Measurements from ENCODE around the gene MYO18A. TPM values are rescaled to one million over a fixed set of nuclear protein-coding genes. Genes with fewer than 3 reads are reported as not detected.
A peak's percentile ranks its signal among the peaks of the same experiment; 100 is the strongest.

The MYO18A gene
- total RNA-seq, 1 donor, result 78.3 TPM

- peak overlapping the region; percentile 69 for H3K4me3 ChIP-seq (ENCODE audit: low read depth, low read length)
- no peak for TF ChIP-seq CTCF (IDR thresholded peaks at IDR 0.05; ENCODE audit: insufficient read depth, low read length)
- DNase-seq (ENCODE audit: low read depth), result no peak
These were observed 765 bp downstream of the MYO18A start for GRCh38 chr17:29179232-29180033.

- peak overlapping the region; percentile 69 for H3K4me3 ChIP-seq (ENCODE audit: low read depth, low read length)
- no peak for TF ChIP-seq CTCF (IDR thresholded peaks at IDR 0.05; ENCODE audit: insufficient read depth, low read length)
- DNase-seq (ENCODE audit: low read depth), result no peak
These were observed 1.4 kb downstream of the MYO18A start for GRCh38 chr17:29178750-29179231.

GRCh38 chr17:29177871-29178749 lies 2.1 kb downstream of the MYO18A start:
- no peak for TF ChIP-seq CTCF (IDR thresholded peaks at IDR 0.05; ENCODE audit: insufficient read depth, low read length)
- H3K4me3 ChIP-seq (ENCODE audit: low read depth, low read length), result peak overlapping the region; percentile 69
- no peak for DNase-seq (ENCODE audit: low read depth)

GRCh38 chr17:29177541-29177870 lies 2.7 kb downstream of the MYO18A start:
- no peak for TF ChIP-seq CTCF (IDR thresholded peaks at IDR 0.05; ENCODE audit: insufficient read depth, low read length)
- DNase-seq (ENCODE audit: low read depth), result no peak
- H3K4me3 ChIP-seq (ENCODE audit: low read depth, low read length), result no peak overlapping the region

GRCh38 chr17:29176558-29177351 lies 3.4 kb downstream of the MYO18A start:
- DNase-seq (ENCODE audit: low read depth), result peak; percentile 37
- TF ChIP-seq CTCF (IDR thresholded peaks at IDR 0.05; ENCODE audit: insufficient read depth, low read length), result no peak
- H3K4me3 ChIP-seq (ENCODE audit: low read depth, low read length), result peak overlapping the region; percentile 61

GRCh38 chr17:29175349-29175748 lies 4.8 kb downstream of the MYO18A start:
- TF ChIP-seq CTCF (IDR thresholded peaks at IDR 0.05; ENCODE audit: insufficient read depth, low read length), result no peak
- H3K4me3 ChIP-seq (ENCODE audit: low read depth, low read length), result no peak overlapping the region
- DNase-seq (ENCODE audit: low read depth), result no peak
